Measurements from ENCODE around the gene TBX18. TPM values are rescaled to one million over a fixed set of nuclear protein-coding genes. Genes with fewer than 3 reads are reported as not detected.

TBX18 gene
- total RNA-seq, result 16.4 TPM

GRCh38 chr6:84764332-84765049 lies at the start of gene TBX18:
Gene TBX18 (minus strand): TSS chr6:84764598. CDS start chr6:84764181, 417 bp downstream.

Small RNAs within 50 kb of the gene (small RNA-seq; reads per million reads assigned to genes)
- gene AL590143.1 (ENCODE audit: low replicate concordance), result not detected
